Ovary (tissue), 9 donors: ENCODE results near the gene LCE4A. TPM values are rescaled to one million over a fixed set of nuclear protein-coding genes. Genes with fewer than 3 reads are reported as not detected.

Source experiments
- DNase-seq, 5 donors: peaks; one replicate each; pipeline ENCODE4 v3.0.0-alpha.2; 2019 to 2020
- H3K27ac ChIP-seq, 2 donors: fragments of 200-600 bp; one replicate each; pipeline versions ENCODE4 v1.5.1 to v1.8.0; 2019 to 2022
- H3K27me3 ChIP-seq: fragments of 200-600 bp; one replicate; pipeline ENCODE4 v1.8.0; 2022
- H3K36me3 ChIP-seq: fragments of 200-600 bp; sonication (generic); one replicate; pipeline ENCODE4 v1.5.1; 2019
- H3K4me1 ChIP-seq: one replicate; pipeline ENCODE4 v1.8.1; 2013; ENCODE audit warnings: mild to moderate bottlenecking, moderate library complexity; ENCODE audit not compliant: insufficient read depth
- H3K4me3 ChIP-seq: fragments of 200-600 bp; sonication (generic); one replicate; pipeline ENCODE4 v1.5.1; 2017
- H3K9me3 ChIP-seq, 2 donors: fragments of 200-600 bp in 1 of 2; sonication (generic) in 1 of 2; one replicate each; pipeline versions ENCODE4 v1.5.1 to v1.8.1; 2013 to 2019; ENCODE audit warnings: mild to moderate bottlenecking in 1 of 2, moderate library complexity in 1 of 2
- CTCF ChIP-seq, 3 donors: fragments of 450-650 bp in 2 of 3; fragments of 200-600 bp in 1 of 3; IDR thresholded peaks; one replicate each; pipeline versions ENCODE4 v1.5.1 to v1.8.0; 2016 to 2022; ENCODE audit warnings: antibody characterized with exemption in 3 of 3, mild to moderate bottlenecking in 1 of 3
- EP300 ChIP-seq: sonication (generic); formaldehyde crosslinking; IDR thresholded peaks from one replicate; pipeline ENCODE4 v1.6.1; 2017; ENCODE audit warnings: antibody characterized with exemption
- POLR2A ChIP-seq: fragments of 450-650 bp; IDR thresholded peaks from one replicate; pipeline ENCODE4 v1.6.1; 2017; ENCODE audit warnings: antibody characterized with exemption, mild to moderate bottlenecking, moderate library complexity
- WGBS, 3 donors: extraction: QIAGEN DNeasy Blood & Tissue Kit in 1 of 3; methylation state at CpG; one replicate each; pipeline versions ENCODE4 v1.1.5 to v1.1.7; 2013 to 2017; 5-methylcytosine and 5-hydroxymethylcytosine counted together
- intact Hi-C, 4 donors: fragments of 100-400 bp; cut with DNase I; formaldehyde crosslinking; loops; one replicate each; pipeline versions ENCODE4 v1.11.0 to v1.15.1; 2022 to 2023
- polyA plus RNA-seq, 2 donors: library from polyadenylated mRNA; stranded (reverse); fragments of 200-250 nt in 1 of 2; fragments of 350-450 nt in 1 of 2; fragmentation: Illumina TruSeq in 1 of 2; extraction: RNeasy Lipid Tissue Mini Kit (QIAGEN cat#74804) in 1 of 2; gene quantifications; one replicate each; pipeline ENCODE4 v1.2.3, GENCODE V29; 2013 to 2014
- total RNA-seq, 7 donors: library from RNA; depleted of rRNA in 2 of 7; stranded (reverse); fragments of >200 nt in 2 of 7; fragmentation: NEBNext Ultra II Directional in 3 of 7; extraction: Animal tissue kit (Norgen Biotek cat#: 25700) in 3 of 7; gene quantifications; one replicate each; pipeline versions ENCODE4 v1.1.0 to v1.2.4, GENCODE V29; 2016 to 2023
- donor health status: DM: no; HTN: no; CAD: no; lungs with moderate emphysema.
- donor health status: DM: no; HTN: no; CAD: no.
- donor health status: Bipolar disorder and iron deficiency.
- donor health status: DM: yes; HTN: yes; CAD: no.
- donor health status: DM: no; HTN: no; CAD: no.
- donor health status: DM: yes; HTN: yes; CAD: no.

LCE4A gene
- total and polyA plus RNA-seq, 9 donors = not detected

GRCh38 chr1:152753586-152753985 lies 45.6 kb downstream of the LCE4A start:
- DNase-seq = no peak
- no peaks in the 10 kb centered on the region for H3K4me1 ChIP-seq
- no peaks in the 10 kb centered on the region for H3K9me3 ChIP-seq
- no peak overlapping the region for H3K4me3 ChIP-seq
- no peaks in the 10 kb centered on the region for H3K27me3 ChIP-seq
- TF ChIP-seq CTCF (IDR thresholded peaks at IDR 0.05) = no peak
- TF ChIP-seq POLR2A = no peak
- TF ChIP-seq EP300 = no peak
- no peak overlapping the region for H3K27ac ChIP-seq
- H3K36me3 ChIP-seq = no peaks in the 10 kb centered on the region
- WGBS, 3 donors = 53 to 75% (median 58%) methylated on average over 1 of the region's 1 CpG
- intact Hi-C loops = no loop called here

- Histone ChIP-seq H3K27me3 (no peaks in the 10 kb centered on the region), H3K27ac (no peak overlapping the region), H3K36me3 (no peaks in the 10 kb centered on the region), H3K9me3 (no peaks in the 10 kb centered on the region), H3K4me3 (no peak overlapping the region), H3K4me1 (no peaks in the 10 kb centered on the region)
- 69 to 85% (median 77%) methylated on average over 2 of the region's 2 CpGs for WGBS, 3 donors
- intact Hi-C loops = loop anchor here in 1 of 4 donors (1.0 kb wide), 1 partner anchor 22 kb away; no protein-coding TSS in a partner anchor
- TF ChIP-seq EP300 = no peak
- TF ChIP-seq CTCF (IDR thresholded peaks at IDR 0.05) = no peak
- TF ChIP-seq POLR2A = no peak
- no peak for DNase-seq
These were observed 48.9 kb downstream of the LCE4A start for GRCh38 chr1:152756872-152757271.

GRCh38 chr1:152757747-152758146 lies 49.8 kb downstream of the LCE4A start, which contains the start of gene KPRP:
Gene KPRP (plus strand): TSS chr1:152758025. CDS start chr1:152759589, 1,564 bp downstream.
- H3K36me3 ChIP-seq = no peaks in the 10 kb centered on the region
- no peak for DNase-seq
- WGBS, 3 donors = 61 to 67% (median 66%) methylated on average over 6 of the region's 6 CpGs
- H3K9me3 ChIP-seq = no peaks in the 10 kb centered on the region
- H3K4me3 ChIP-seq = no peak within 1 kb of the TSS
- intact Hi-C loops = no loop called here
- H3K27ac ChIP-seq = no peak within 1 kb of the TSS
- H3K27me3 ChIP-seq = no peaks in the 10 kb centered on the region
- TF ChIP-seq EP300 = no peak
- no peaks in the 10 kb centered on the region for H3K4me1 ChIP-seq

- WGBS, 3 donors = 73 to 75% (median 74%) methylated on average over 4 of the region's 4 CpGs
- H3K27me3 ChIP-seq = no peaks in the 10 kb centered on the region
- no peaks in the 10 kb centered on the region for H3K4me1 ChIP-seq
- DNase-seq = no peak
- no peak for TF ChIP-seq EP300
- TF ChIP-seq CTCF (IDR thresholded peaks at IDR 0.05) = no peak
- no peak for TF ChIP-seq POLR2A
- intact Hi-C loops = no loop called here
- no peak overlapping the region for H3K4me3 ChIP-seq
- H3K27ac ChIP-seq = no peak overlapping the region
- H3K9me3 ChIP-seq = no peaks in the 10 kb centered on the region
- H3K36me3 ChIP-seq = no peaks in the 10 kb centered on the region
These were observed 50.7 kb downstream of the LCE4A start for GRCh38 chr1:152758636-152759035.

Other genes starting within 250 kb of the LCE4A start
- not detected for gene LCE5A, start 197.4 kb upstream of the LCE4A start, total RNA-seq
- gene LCE5A, start 197.4 kb upstream of the LCE4A start, polyA plus RNA-seq = not detected
- gene CRCT1, start 193.7 kb upstream of the LCE4A start, total RNA-seq = not detected
- not detected for gene CRCT1, start 193.7 kb upstream of the LCE4A start, polyA plus RNA-seq
- gene LCE3E, start 141.4 kb upstream of the LCE4A start, total RNA-seq = not detected
- gene LCE3E, start 141.4 kb upstream of the LCE4A start, polyA plus RNA-seq = not detected
- gene LCE3D, start 127.6 kb upstream of the LCE4A start, total RNA-seq = not detected
- gene LCE3D, start 127.6 kb upstream of the LCE4A start, polyA plus RNA-seq = not detected
- not detected for gene LCE3C, start 107.9 kb upstream of the LCE4A start, total RNA-seq
- not detected for gene LCE3C, start 107.9 kb upstream of the LCE4A start, polyA plus RNA-seq
- gene LCE3B, start 94.3 kb upstream of the LCE4A start, total RNA-seq = not detected
- not detected for gene LCE3B, start 94.3 kb upstream of the LCE4A start, polyA plus RNA-seq
- gene LCE3A, start 85.1 kb upstream of the LCE4A start, total RNA-seq = not detected
- not detected for gene LCE3A, start 85.1 kb upstream of the LCE4A start, polyA plus RNA-seq
- gene LCE2D, start 44.8 kb upstream of the LCE4A start, total RNA-seq = not detected
- not detected for gene LCE2D, start 44.8 kb upstream of the LCE4A start, polyA plus RNA-seq
- gene LCE2C, start 32.9 kb upstream of the LCE4A start, total RNA-seq = not detected
- gene LCE2C, start 32.9 kb upstream of the LCE4A start, polyA plus RNA-seq = not detected
- not detected for gene LCE2B, start 22.0 kb upstream of the LCE4A start, total RNA-seq
- gene LCE2B, start 22.0 kb upstream of the LCE4A start, polyA plus RNA-seq = not detected
- not detected for gene LCE2A, start 9.8 kb upstream of the LCE4A start, total RNA-seq
- gene LCE2A, start 9.8 kb upstream of the LCE4A start, polyA plus RNA-seq = not detected
- gene KPRP, start 49.9 kb downstream of the LCE4A start, total RNA-seq = not detected
- not detected for gene KPRP, start 49.9 kb downstream of the LCE4A start, polyA plus RNA-seq
- gene LCE1F, start 67.0 kb downstream of the LCE4A start, total RNA-seq = not detected
- gene LCE1F, start 67.0 kb downstream of the LCE4A start, polyA plus RNA-seq = not detected
- gene LCE1E, start 78.1 kb downstream of the LCE4A start, total RNA-seq = not detected
- not detected for gene LCE1E, start 78.1 kb downstream of the LCE4A start, polyA plus RNA-seq
- gene LCE1D, start 88.6 kb downstream of the LCE4A start, total RNA-seq = not detected
- not detected for gene LCE1D, start 88.6 kb downstream of the LCE4A start, polyA plus RNA-seq
- not detected for gene LCE1C, start 98.5 kb downstream of the LCE4A start, total RNA-seq
- gene LCE1C, start 98.5 kb downstream of the LCE4A start, polyA plus RNA-seq = not detected
- gene LCE1B, start 103.8 kb downstream of the LCE4A start, total RNA-seq = not detected
- gene LCE1B, start 103.8 kb downstream of the LCE4A start, polyA plus RNA-seq = not detected
- not detected for gene LCE1A, start 119.3 kb downstream of the LCE4A start, total RNA-seq
- gene LCE1A, start 119.3 kb downstream of the LCE4A start, polyA plus RNA-seq = not detected
- not detected for gene LCE6A, start 134.7 kb downstream of the LCE4A start, total RNA-seq
- gene LCE6A, start 134.7 kb downstream of the LCE4A start, polyA plus RNA-seq = not detected
- gene LCE7A, start 151.8 kb downstream of the LCE4A start, total RNA-seq = not detected
- gene LCE7A, start 151.8 kb downstream of the LCE4A start, polyA plus RNA-seq = not detected
- under 1 TPM in 1 of 7 donors, not detected in 6; 0.35 TPM for gene SMCP, start 170.2 kb downstream of the LCE4A start, total RNA-seq
- under 1 TPM in 1 of 2 donors, not detected in 1; 0.18 TPM for gene SMCP, start 170.2 kb downstream of the LCE4A start, polyA plus RNA-seq
- gene IVL, start 200.4 kb downstream of the LCE4A start, total RNA-seq = not detected
- gene IVL, start 200.4 kb downstream of the LCE4A start, polyA plus RNA-seq = not detected
- gene SPRR5, start 239.0 kb downstream of the LCE4A start, total RNA-seq = not detected
- not detected for gene SPRR5, start 239.0 kb downstream of the LCE4A start, polyA plus RNA-seq